A549 treated with dexamethasone at 1 μM for 4 hours (cell line): ENCODE results near the gene CYP4F11. TPM values are rescaled to one million over a fixed set of nuclear protein-coding genes. Genes with fewer than 3 reads are reported as not detected.

Experiments used
- total RNA-seq: library from RNA; stranded (reverse); fragments of 200-300 nt; extraction: Qiagen RNA extraction; gene quantifications from 5 replicates; pipeline ENCODE4 v1.2.3, GENCODE V29; 2022

Gene CYP4F11
- 4.4 to 6.4 TPM (median 5.2 TPM) in 5 replicates for total RNA-seq

GRCh38 chr19:15934332-15935078, at the start of gene CYP4F11:
TSS of gene CYP4F11 (minus strand) at chr19:15934529. CDS start at chr19:15934408, 121 bp downstream.

GRCh38 chr19:15948223-15949058, 14.1 kb upstream of the CYP4F11 start, which contains the start of gene OR10H4:
TSS of gene OR10H4 (plus strand) at chr19:15949008. CDS start at chr19:15949008, 0 bp downstream.

GRCh38 chr19:15897738-15898276, 36.5 kb downstream of the CYP4F11 start, which contains the start of gene CYP4F2:
TSS of gene CYP4F2 (minus strand) at chr19:15898074. CDS start at chr19:15897611, 463 bp downstream.

Other genes starting within 250 kb of the CYP4F11 start
- gene OR10H2, start 206.5 kb downstream of the CYP4F11 start, total RNA-seq: not detected in 5 replicates
- not detected in 5 replicates for gene OR10H3, start 196.5 kb downstream of the CYP4F11 start, total RNA-seq
- not detected in 5 replicates for gene OR10H5, start 146.9 kb downstream of the CYP4F11 start, total RNA-seq
- gene OR10H1, start 118.9 kb downstream of the CYP4F11 start, total RNA-seq: not detected in 5 replicates
- gene CYP4F2, start 36.5 kb downstream of the CYP4F11 start, total RNA-seq: 0.04 to 0.24 TPM (median 0.08 TPM) in 4 of 5 replicates, not detected in the other
- not detected in 5 replicates for gene OR10H4, start 14.5 kb upstream of the CYP4F11 start, total RNA-seq
- gene TPM4, start 142.0 kb upstream of the CYP4F11 start, total RNA-seq: 439 to 540 TPM (median 514 TPM) in 5 replicates
- gene RAB8A, start 177.4 kb upstream of the CYP4F11 start, total RNA-seq: 53.3 to 92.2 TPM (median 58.8 TPM) in 5 replicates
- gene HSH2D, start 209.2 kb upstream of the CYP4F11 start, total RNA-seq: 0.10 TPM in 1 of 5 replicates, not detected in the others
- gene CIB3, start 239.0 kb upstream of the CYP4F11 start, total RNA-seq: not detected in 5 replicates